Vagina (tissue), 2 donors: Measurements from ENCODE around the gene RNF166.

Experiments
- CTCF ChIP-seq, 3 experiments: fragments of 450-650 bp in 2 of 3; fragments of 200-600 bp in 1 of 3; sonication (generic) in 1 of 3; IDR thresholded peaks; one replicate each; pipeline ENCODE4 v1.5.1; 2017 to 2019; ENCODE audit warnings: antibody characterized with exemption in 3 of 3, mild to moderate bottlenecking in 2 of 3, moderate library complexity in 2 of 3
- POLR2A ChIP-seq, 2 donors: fragments of 450-650 bp; IDR thresholded peaks; one replicate each; pipeline ENCODE4 v1.6.1; 2017; ENCODE audit warnings: antibody characterized with exemption in 2 of 2, mild to moderate bottlenecking in 2 of 2, moderate library complexity in 2 of 2

DNA sequence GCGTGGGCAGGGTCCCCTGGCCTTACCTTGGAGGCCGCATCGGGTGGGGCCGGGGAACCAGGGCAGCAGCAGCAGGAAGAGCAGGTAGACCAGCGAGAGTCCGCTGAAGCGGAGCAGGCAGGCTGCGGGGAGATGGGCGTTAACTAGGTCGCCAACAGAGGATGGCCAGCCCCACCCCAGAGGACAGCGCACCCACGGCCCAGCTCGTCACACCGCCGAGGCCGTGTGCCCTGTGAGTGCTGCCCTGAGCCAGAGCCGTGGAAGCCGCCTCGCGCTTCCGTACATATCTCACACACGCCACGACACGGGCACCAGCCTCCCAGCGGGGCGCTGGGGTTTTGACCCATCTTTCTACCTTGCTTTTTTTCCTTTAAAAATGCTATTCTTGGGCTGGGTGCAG, 43.1 kb upstream of the RNF166 start:
- no peak for TF ChIP-seq CTCF (IDR thresholded peaks at IDR 0.05)
- TF ChIP-seq POLR2A (IDR thresholded peaks at IDR 0.05): no peak
